Mesenteric fat pad (tissue), 1 donor: ENCODE results near the gene IL17REL. TPM values are rescaled to one million over a fixed set of nuclear protein-coding genes. Genes with fewer than 3 reads are reported as not detected.

ENCODE experiments used
- DNase-seq: peaks from one replicate; pipeline ENCODE4 v3.0.0-alpha.2; 2020; ENCODE audit warnings: low spot score
- total RNA-seq: library from RNA; stranded (reverse); fragmentation: NEBNext Ultra II Directional; extraction: Animal tissue kit (Norgen Biotek cat#: 25700); gene quantifications from one replicate; pipeline ENCODE4 v1.2.1, GENCODE V29; 2021
- donor health status: DM: yes; HTN: yes; CAD: no.

The IL17REL gene
- total RNA-seq, 1 donor from 2014 or later = not detected

GRCh38 chr22:50046481-50047245, 34.1 kb upstream of the IL17REL start:
- DNase-seq = no peak

- DNase-seq = no peak
Measured at GRCh38 chr22:50046019-50046415, 33.5 kb upstream of the IL17REL start.

- DNase-seq = peak; percentile 82
Measured at GRCh38 chr22:50045211-50046018, 32.9 kb upstream of the IL17REL start.

- no peak for DNase-seq
Measured at GRCh38 chr22:50044485-50045118, 32.0 kb upstream of the IL17REL start.

- no peak for DNase-seq
Measured at GRCh38 chr22:50041361-50042065, 28.9 kb upstream of the IL17REL start.

GRCh38 chr22:50040717-50041116, 28.2 kb upstream of the IL17REL start:
- no peak for DNase-seq

- no peak for DNase-seq
Measured at GRCh38 chr22:50039669-50040443, 27.3 kb upstream of the IL17REL start.

- no peak for DNase-seq
Measured at GRCh38 chr22:50035976-50036724, 23.6 kb upstream of the IL17REL start.

- DNase-seq = no peak
Measured at GRCh38 chr22:50035131-50035881, 22.7 kb upstream of the IL17REL start.

GRCh38 chr22:50034126-50035081, 21.8 kb upstream of the IL17REL start:
- no peak for DNase-seq

- DNase-seq = no peak
Measured at GRCh38 chr22:50032941-50033601, 20.5 kb upstream of the IL17REL start.

- no peak for DNase-seq
Measured at GRCh38 chr22:50032109-50032871, 19.7 kb upstream of the IL17REL start.

- no peak for DNase-seq
Measured at GRCh38 chr22:50031189-50032091, 18.9 kb upstream of the IL17REL start.

- DNase-seq = no peak
Measured at GRCh38 chr22:50030297-50031188, 18.0 kb upstream of the IL17REL start.
